Erythroblast (primary cell): ENCODE results near the gene CAPN15.

Source experiments
- GATA1 ChIP-seq: IDR thresholded peaks from 2 replicates; pipeline ENCODE4 v1.6.1; 2011; ENCODE audit warnings: low read depth, mild to moderate bottlenecking, control low read depth, low read length, moderate library complexity
- POLR2A ChIP-seq: IDR thresholded peaks from 2 replicates; pipeline ENCODE4 v1.6.1; 2011; ENCODE audit warnings: mild to moderate bottlenecking, low read length

- TF ChIP-seq POLR2A (no peak), GATA1 (no peak)
Measured at GRCh38 chr16:556474-557173, 29.1 kb downstream of the CAPN15 start.
